ENCODE results near the gene KCNJ1. TPM values are rescaled to one million over a fixed set of nuclear protein-coding genes. Genes with fewer than 3 reads are reported as not detected.
A peak's percentile ranks its signal among the peaks of the same experiment; 100 is the strongest.

The KCNJ1 gene
- total RNA-seq, 2 experiments from 2014 or later, result not detected

GRCh38 chr11:128845334-128845780, 21.7 kb downstream of the KCNJ1 start:
- Mint-ChIP-seq H3K4me3 (no peak overlapping the region), H3K9me3 (ENCODE audit: low read depth) (peaks cover 2% of the 10 kb centered on the region), H3K4me1 (peaks cover 43% of the 10 kb centered on the region), H3K36me3 (peaks cover 4% of the 10 kb centered on the region), H3K27me3 (no peaks in the 10 kb centered on the region), H3K27ac (peak overlapping the region; percentile 71)
- CTCF ChIA-PET, result interaction anchor here (0.6 to 9.0 kb wide), 13 partner anchors 13 to 688 kb away, joined by 3 to 102 read pairs (median 4); no protein-coding TSS in a partner anchor
- DNase-seq (no peak), ATAC-seq (peak; percentile 62)

GRCh38 chr11:128843198-128843785, 23.8 kb downstream of the KCNJ1 start:
- H3K4me1 Mint-ChIP-seq, result peaks cover 44% of the 10 kb centered on the region
- H3K4me3 Mint-ChIP-seq, result no peak overlapping the region
- no peaks in the 10 kb centered on the region for H3K27me3 Mint-ChIP-seq
- CTCF ChIA-PET, result interaction anchor here (3.6 to 9.0 kb wide), 2 partner anchors 11 to 671 kb away, joined by 11 to 102 read pairs; no protein-coding TSS in a partner anchor
- peaks cover 4% of the 10 kb centered on the region for H3K36me3 Mint-ChIP-seq
- ATAC-seq (no peak), DNase-seq (no peak)
- H3K27ac Mint-ChIP-seq, result no peak overlapping the region
- H3K9me3 Mint-ChIP-seq (ENCODE audit: low read depth), result peaks cover 2% of the 10 kb centered on the region

GRCh38 chr11:128841461-128842072, 25.5 kb downstream of the KCNJ1 start:
- Mint-ChIP-seq H3K4me1 (peaks cover 57% of the 10 kb centered on the region), H3K9me3 (ENCODE audit: low read depth) (peaks cover 4% of the 10 kb centered on the region), H3K27ac (peak overlapping the region; percentile 12), H3K4me3 (no peak overlapping the region), H3K27me3 (no peaks in the 10 kb centered on the region), H3K36me3 (peaks cover 4% of the 10 kb centered on the region)
- CTCF ChIA-PET, result interaction anchor here (1.7 to 2.4 kb wide), 3 partner anchors 11 to 684 kb away, joined by 7 to 9 read pairs (median 7); no protein-coding TSS in a partner anchor
- ATAC-seq, result no peak
- DNase-seq, result peak; percentile 53

GRCh38 chr11:128840783-128841182, 26.3 kb downstream of the KCNJ1 start:
- Mint-ChIP-seq H3K36me3 (peaks cover 4% of the 10 kb centered on the region), H3K27me3 (no peaks in the 10 kb centered on the region), H3K4me1 (peaks cover 56% of the 10 kb centered on the region), H3K4me3 (no peak overlapping the region), H3K9me3 (ENCODE audit: low read depth) (peaks cover 4% of the 10 kb centered on the region), H3K27ac (no peak overlapping the region)
- ATAC-seq (no peak), DNase-seq (no peak)
- CTCF ChIA-PET, result interaction anchor here (0.9 to 2.4 kb wide), 5 partner anchors 9 to 683 kb away, joined by 3 to 9 read pairs (median 6); no protein-coding TSS in a partner anchor

- no peak overlapping the region for H3K4me3 Mint-ChIP-seq
- no peaks in the 10 kb centered on the region for H3K27me3 Mint-ChIP-seq
- no peak overlapping the region for H3K27ac Mint-ChIP-seq
- ATAC-seq (no peak), DNase-seq (no peak)
- CTCF ChIA-PET, result interaction anchor here (0.9 to 2.0 kb wide), 4 partner anchors 8 to 668 kb away, joined by 3 to 7 read pairs (median 5); no protein-coding TSS in a partner anchor
- peaks cover 4% of the 10 kb centered on the region for H3K9me3 Mint-ChIP-seq (ENCODE audit: low read depth)
- peaks cover 49% of the 10 kb centered on the region for H3K4me1 Mint-ChIP-seq
- peaks cover 4% of the 10 kb centered on the region for H3K36me3 Mint-ChIP-seq
Observed at GRCh38 chr11:128840137-128840536, 27.0 kb downstream of the KCNJ1 start.

- ATAC-seq, result no peak
- no peak overlapping the region for H3K4me3 Mint-ChIP-seq
- H3K9me3 Mint-ChIP-seq (ENCODE audit: low read depth), result peaks cover 2% of the 10 kb centered on the region
- no peak overlapping the region for H3K27ac Mint-ChIP-seq
- H3K4me1 Mint-ChIP-seq, result peaks cover 39% of the 10 kb centered on the region
- no peaks in the 10 kb centered on the region for H3K27me3 Mint-ChIP-seq
- no peak for DNase-seq
- peaks cover 1% of the 10 kb centered on the region for H3K36me3 Mint-ChIP-seq
- CTCF ChIA-PET, result interaction anchor here (1.4 to 13.5 kb wide), 4 partner anchors 8 to 667 kb away, joined by 3 to 102 read pairs (median 4); no protein-coding TSS in a partner anchor
Observed at GRCh38 chr11:128839081-128839480, 28.0 kb downstream of the KCNJ1 start.

- DNase-seq (peak; percentile 63), ATAC-seq (peak; percentile 66)
- no peak overlapping the region for H3K4me3 Mint-ChIP-seq
- no peaks in the 10 kb centered on the region for H3K27me3 Mint-ChIP-seq
- H3K9me3 Mint-ChIP-seq (ENCODE audit: low read depth), result peaks cover 2% of the 10 kb centered on the region
- H3K36me3 Mint-ChIP-seq, result peaks cover 1% of the 10 kb centered on the region
- peaks cover 39% of the 10 kb centered on the region for H3K4me1 Mint-ChIP-seq
- H3K27ac Mint-ChIP-seq, result no peak overlapping the region
- CTCF ChIA-PET, result interaction anchor here (0.9 to 13.5 kb wide), 7 partner anchors 10 to 806 kb away, joined by 3 to 102 read pairs (median 4); no protein-coding TSS in a partner anchor
Observed at GRCh38 chr11:128837627-128838026, 29.5 kb downstream of the KCNJ1 start.

- Mint-ChIP-seq H3K9me3 (ENCODE audit: low read depth) (peaks cover 2% of the 10 kb centered on the region), H3K4me1 (peaks cover 38% of the 10 kb centered on the region), H3K27me3 (no peaks in the 10 kb centered on the region), H3K27ac (no peak overlapping the region), H3K4me3 (no peak overlapping the region), H3K36me3 (no peaks in the 10 kb centered on the region)
- DNase-seq (no peak), ATAC-seq (no peak)
- CTCF ChIA-PET, result interaction anchor here (13.5 kb wide), 1 partner anchor 12 kb away, joined by 102 read pairs; no protein-coding TSS in a partner anchor
Observed at GRCh38 chr11:128835741-128836430, 31.2 kb downstream of the KCNJ1 start.

GRCh38 chr11:128834157-128834556, 32.9 kb downstream of the KCNJ1 start:
- Mint-ChIP-seq H3K4me3 (no peak overlapping the region), H3K27ac (no peak overlapping the region), H3K4me1 (peaks cover 41% of the 10 kb centered on the region), H3K27me3 (no peaks in the 10 kb centered on the region), H3K9me3 (ENCODE audit: low read depth) (peaks cover 2% of the 10 kb centered on the region), H3K36me3 (peaks cover 2% of the 10 kb centered on the region)
- DNase-seq (no peak), ATAC-seq (no peak)
- CTCF ChIA-PET, result interaction anchor here (13.5 kb wide), 1 partner anchor 14 kb away, joined by 102 read pairs; no protein-coding TSS in a partner anchor

GRCh38 chr11:128832121-128832497, 35.0 kb downstream of the KCNJ1 start:
- H3K9me3 Mint-ChIP-seq (ENCODE audit: low read depth), result no peaks in the 10 kb centered on the region
- no peak for ATAC-seq
- peaks cover 2% of the 10 kb centered on the region for H3K36me3 Mint-ChIP-seq
- peaks cover 29% of the 10 kb centered on the region for H3K4me1 Mint-ChIP-seq
- CTCF ChIA-PET, result interaction anchor here (1.1 to 13.5 kb wide), 22 partner anchors 8 to 800 kb away, joined by 3 to 102 read pairs (median 7); no protein-coding TSS in a partner anchor
- no peak for DNase-seq
- peak overlapping the region; percentile 67 for H3K27ac Mint-ChIP-seq
- peak overlapping the region; percentile 7 for H3K4me3 Mint-ChIP-seq
- no peaks in the 10 kb centered on the region for H3K27me3 Mint-ChIP-seq

GRCh38 chr11:128831174-128832120, 35.6 kb downstream of the KCNJ1 start:
- Mint-ChIP-seq H3K4me3 (peak overlapping the region; percentile 66), H3K36me3 (peaks cover 2% of the 10 kb centered on the region), H3K27me3 (no peaks in the 10 kb centered on the region), H3K9me3 (ENCODE audit: low read depth) (no peaks in the 10 kb centered on the region), H3K27ac (peak overlapping the region; percentile 95), H3K4me1 (peaks cover 28% of the 10 kb centered on the region)
- ATAC-seq (peak; percentile 90), DNase-seq (peak; percentile 92)
- CTCF ChIA-PET, result interaction anchor here (0.6 to 13.5 kb wide), 67 partner anchors 8 to 799 kb away, joined by 3 to 102 read pairs (median 6); partner anchors contain the start of genes FLI1 and KCNJ1
